ENCODE measurements around the gene GNE. TPM values are rescaled to one million over a fixed set of nuclear protein-coding genes. Genes with fewer than 3 reads are reported as not detected.

GNE gene
- total and polyA plus RNA-seq, 2 of the 13 experiments (the other 11 are each of a cell fraction or from before 2014, with no cell fraction given) = 16.1 to 24.1 TPM

GRCh38 chr9:36258208-36258995, at the start of gene GNE (continued):
- peak; percentile 73 for TF ChIP-seq ZBTB38 (CRISPR knock-in tag; IDR thresholded peaks at IDR 0.05)
- TF ChIP-seq NFE2L2 (IDR thresholded peaks at IDR 0.05; ENCODE audit: low read length) = no peak
- peak; percentile 65; the same call in 1 of the 2 replicates for TF ChIP-seq TGIF2 (CRISPR knock-in tag; IDR thresholded peaks at IDR 0.05)
- peak; percentile 56 for TF ChIP-seq NR0B2 (CRISPR knock-in tag; IDR thresholded peaks at IDR 0.05)
- TF ChIP-seq ZNF317 (CRISPR knock-in tag; IDR thresholded peaks at IDR 0.05) = peak; percentile 79; the same call in 1 of the 2 replicates
- TF ChIP-seq SIN3B (IDR thresholded peaks at IDR 0.05; ENCODE audit: low read length) = no peak
- peak; percentile 96; the same call in 1 of the 2 replicates for TF ChIP-seq MAZ (IDR thresholded peaks at IDR 0.05; ENCODE audit: borderline replicate concordance, low read depth, low read length)
- TF ChIP-seq MAZ (CRISPR knock-in tag; IDR thresholded peaks at IDR 0.05; ENCODE audit: low read depth) = peak; percentile 98
- TF ChIP-seq ZNF674 (CRISPR knock-in tag; IDR thresholded peaks at IDR 0.05; ENCODE audit: low read depth) = no peak
- TF ChIP-seq ZNF703 (CRISPR knock-in tag; IDR thresholded peaks at IDR 0.05; ENCODE audit: borderline replicate concordance) = peak; percentile 88; the same call in 1 of the 2 replicates
- no peak for TF ChIP-seq ZNF354B (CRISPR knock-in tag; IDR thresholded peaks at IDR 0.05)
- peak; percentile 71 for TF ChIP-seq HIVEP1 (CRISPR knock-in tag; IDR thresholded peaks at IDR 0.05)
- TF ChIP-seq ZNF83 (CRISPR knock-in tag; IDR thresholded peaks at IDR 0.05; ENCODE audit: borderline replicate concordance) = peak; percentile 34; the same call in 1 of the 2 replicates
- TF ChIP-seq MTA3 (CRISPR knock-in tag; IDR thresholded peaks at IDR 0.05) = no peak
- peak; percentile 16; the same call in 1 of the 2 replicates for TF ChIP-seq HNF4G (IDR thresholded peaks at IDR 0.05; ENCODE audit: borderline replicate concordance, low read depth, low read length)
- TF ChIP-seq HNF4G (CRISPR knock-in tag; IDR thresholded peaks at IDR 0.05; ENCODE audit: borderline replicate concordance, low read depth) = peak; percentile 26; the same call in 1 of the 2 replicates
- no peak for TF ChIP-seq MBNL3 (CRISPR knock-in tag; conservative IDR thresholded peaks at IDR 0.05)
- no peak for TF ChIP-seq FIP1L1 (IDR thresholded peaks at IDR 0.05; ENCODE audit: borderline replicate concordance, insufficient read depth, low read depth, low read length)
- no peak for TF ChIP-seq ZNF839 (CRISPR knock-in tag; IDR thresholded peaks at IDR 0.05; ENCODE audit: borderline replicate concordance)
- peak; percentile 36; the same call in 1 of the 2 replicates for TF ChIP-seq ZKSCAN8 (CRISPR knock-in tag; IDR thresholded peaks at IDR 0.05; ENCODE audit: borderline replicate concordance)
- peak; percentile 2; the same call in 1 of the 2 replicates for TF ChIP-seq ZNF441 (CRISPR knock-in tag; IDR thresholded peaks at IDR 0.05; ENCODE audit: borderline replicate concordance)
- no peak for TF ChIP-seq ELF4 (CRISPR knock-in tag; IDR thresholded peaks at IDR 0.05; ENCODE audit: borderline replicate concordance)
- 0 out of 2 replicates have a peak, but pooled peaks have one; percentile 43 for TF ChIP-seq ZBTB42 (CRISPR knock-in tag; IDR thresholded peaks at IDR 0.05)
- TF ChIP-seq GPBP1L1 (CRISPR knock-in tag; IDR thresholded peaks at IDR 0.05) = no peak
- TF ChIP-seq ZNF331 (CRISPR knock-in tag; IDR thresholded peaks at IDR 0.05) = peak; percentile 51; the same call in 1 of the 2 replicates
